Kidney (tissue), 14 donors: ENCODE results near the gene ZNF189. TPM values are rescaled to one million over a fixed set of nuclear protein-coding genes. Genes with fewer than 3 reads are reported as not detected.

Experiments used
- DNase-seq, 5 donors: peaks; one replicate each; pipeline ENCODE4 v3.0.0-alpha.2; 2013 to 2020
- FAIRE-seq: peaks from 2 replicates; lab custom pipeline; 2012; peaks lifted over from hg19 to GRCh38; lab: Jason Lieb, UNC
- H3K27ac ChIP-seq, 2 donors: one replicate each; pipeline ENCODE4 v1.7.0; 2013; ENCODE audit warnings: low read depth in 2 of 2, low read length in 2 of 2, inconsistent platforms in 1 of 2
- H3K27me3 ChIP-seq: one replicate; pipeline ENCODE4 v1.7.1; 2013; ENCODE audit warnings: low read length, inconsistent platforms; ENCODE audit not compliant: control insufficient read depth, insufficient read depth
- H3K36me3 ChIP-seq, 3 donors: one replicate each; pipeline versions ENCODE4 v1.7.0 to v1.7.1; 2013; ENCODE audit warnings: low read length in 3 of 3, control low read depth in 1 of 3, inconsistent platforms in 1 of 3; ENCODE audit not compliant: insufficient read depth in 3 of 3, control insufficient read depth in 2 of 3
- H3K4me1 ChIP-seq, 3 donors: one replicate each; pipeline versions ENCODE4 v1.7.0 to v1.7.1; 2013; ENCODE audit warnings: low read length in 3 of 3, inconsistent platforms in 1 of 3, low read depth in 1 of 3; ENCODE audit not compliant: control insufficient read depth in 2 of 3, insufficient read depth in 2 of 3
- H3K4me3 ChIP-seq, 3 donors: one replicate each; pipeline versions ENCODE4 v1.7.0 to v1.8.1; 2013; ENCODE audit warnings: low read length in 3 of 3, control low read depth in 1 of 3, inconsistent platforms in 1 of 3
- H3K9ac ChIP-seq, 3 donors: one replicate each; pipeline versions ENCODE4 v1.7.0 to v1.7.1; 2013; ENCODE audit warnings: low read length in 3 of 3, control low read depth in 1 of 3, inconsistent platforms in 1 of 3
- H3K9me3 ChIP-seq, 3 donors: one replicate each; pipeline versions ENCODE4 v1.7.0 to v1.7.1; 2013; ENCODE audit warnings: low read length in 3 of 3, control low read depth in 1 of 3, inconsistent platforms in 1 of 3; ENCODE audit not compliant: control insufficient read depth in 2 of 3, insufficient read depth in 1 of 3
- intact Hi-C: fragments of 100-400 bp; cut with DNase I; formaldehyde crosslinking; loops from one replicate; pipeline ENCODE4 v1.11.1; 2022
- polyA plus RNA-seq: library from polyadenylated mRNA; stranded (reverse); fragments of 350-450 nt; fragmentation: Illumina TruSeq; extraction: RNeasy Lipid Tissue Mini Kit (QIAGEN cat#74804); gene quantifications from one replicate; pipeline ENCODE4 v1.2.3, GENCODE V29; 2014; ENCODE audit warnings: low read depth, low replicate concordance; ENCODE audit not compliant: insufficient read depth
- total RNA-seq: library from RNA; stranded (reverse); fragmentation: NEBNext Ultra II Directional; extraction: Animal tissue kit (Norgen Biotek cat#: 25700); gene quantifications from one replicate; pipeline ENCODE4 v1.2.1, GENCODE V29; 2021
- TF ChIP-seq, protein P1 (sequence below): IDR thresholded peaks from 3 replicates; pipeline ENCODE4 v1.5.1; 2012; ENCODE audit warnings: mild to moderate bottlenecking, moderate library complexity, borderline replicate concordance; ENCODE audit not compliant: insufficient read depth; ENCODE audit errors: extremely low read depth
- donor health status: control.
- donor health status: control.
- donor health status: control.
- donor health status: control.
- donor health status: control.
- donor health status: DM: yes; HTN: yes; CAD: no.
- donor health status: Normal renal cell carcinoma (clear cell type).

Gene ZNF189
- total and polyA plus RNA-seq, 2 donors from 2014 or later: 13.1 to 22.9 TPM

GRCh38 chr9:101418518-101419430 lies 20.1 kb downstream of the ZNF189 start:
- Histone ChIP-seq H3K4me1 (no peaks in the 10 kb centered on the region), H3K9me3 (peaks cover 0 to 3% (median under 1%) of the 10 kb centered on the region in 3 donors), H3K4me3 (no peak overlapping the region), H3K27ac (no peak overlapping the region), H3K27me3 (no peaks in the 10 kb centered on the region), H3K36me3 (peaks cover 0 to 16% (median 4%) of the 10 kb centered on the region in 3 donors), H3K9ac (no peak overlapping the region)
- FAIRE-seq: no peak
- TF ChIP-seq, protein P1, sequence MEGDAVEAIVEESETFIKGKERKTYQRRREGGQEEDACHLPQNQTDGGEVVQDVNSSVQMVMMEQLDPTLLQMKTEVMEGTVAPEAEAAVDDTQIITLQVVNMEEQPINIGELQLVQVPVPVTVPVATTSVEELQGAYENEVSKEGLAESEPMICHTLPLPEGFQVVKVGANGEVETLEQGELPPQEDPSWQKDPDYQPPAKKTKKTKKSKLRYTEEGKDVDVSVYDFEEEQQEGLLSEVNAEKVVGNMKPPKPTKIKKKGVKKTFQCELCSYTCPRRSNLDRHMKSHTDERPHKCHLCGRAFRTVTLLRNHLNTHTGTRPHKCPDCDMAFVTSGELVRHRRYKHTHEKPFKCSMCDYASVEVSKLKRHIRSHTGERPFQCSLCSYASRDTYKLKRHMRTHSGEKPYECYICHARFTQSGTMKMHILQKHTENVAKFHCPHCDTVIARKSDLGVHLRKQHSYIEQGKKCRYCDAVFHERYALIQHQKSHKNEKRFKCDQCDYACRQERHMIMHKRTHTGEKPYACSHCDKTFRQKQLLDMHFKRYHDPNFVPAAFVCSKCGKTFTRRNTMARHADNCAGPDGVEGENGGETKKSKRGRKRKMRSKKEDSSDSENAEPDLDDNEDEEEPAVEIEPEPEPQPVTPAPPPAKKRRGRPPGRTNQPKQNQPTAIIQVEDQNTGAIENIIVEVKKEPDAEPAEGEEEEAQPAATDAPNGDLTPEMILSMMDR: no peak
- no peak for DNase-seq
- intact Hi-C loops: no loop called here

DNA sequence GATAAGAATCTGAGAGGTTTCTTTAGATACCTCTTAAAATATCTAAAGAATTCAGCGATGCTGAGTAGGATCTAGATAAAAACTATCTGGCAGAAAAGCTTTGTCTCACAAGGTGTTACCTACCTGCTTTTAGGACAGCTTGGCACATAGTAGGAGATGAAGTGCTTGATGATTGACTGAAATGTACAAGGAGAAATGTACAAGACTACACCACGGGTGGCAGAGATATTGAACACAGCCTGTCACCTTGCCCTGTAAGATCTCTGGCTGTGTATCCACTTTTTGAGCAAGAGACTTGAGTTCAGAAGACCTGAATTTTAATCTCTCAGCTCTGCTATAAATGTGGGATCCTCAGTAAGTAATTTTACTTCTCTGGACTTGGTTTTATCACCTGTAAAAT lies 21.2 kb downstream of the ZNF189 start:
- no peaks in the 10 kb centered on the region for H3K4me1 ChIP-seq
- H3K9ac ChIP-seq: no peak overlapping the region
- TF ChIP-seq, protein P1: no peak
- FAIRE-seq: no peak
- H3K9me3 ChIP-seq: peaks cover 0 to 3% (median 0%) of the 10 kb centered on the region in 3 donors
- no peak for DNase-seq
- intact Hi-C loops: no loop called here
- H3K36me3 ChIP-seq: peaks cover 0 to 16% (median 4%) of the 10 kb centered on the region in 3 donors
- H3K27ac ChIP-seq: no peak overlapping the region
- H3K27me3 ChIP-seq: no peaks in the 10 kb centered on the region
- no peak overlapping the region for H3K4me3 ChIP-seq

- no peaks in the 10 kb centered on the region for H3K27me3 ChIP-seq
- no peaks in the 10 kb centered on the region for H3K9me3 ChIP-seq
- FAIRE-seq: no peak
- H3K36me3 ChIP-seq: peaks cover 0 to 33% (median 10%) of the 10 kb centered on the region in 3 donors
- DNase-seq: no peak
- H3K4me3 ChIP-seq: no peak overlapping the region
- intact Hi-C loops: no loop called here
- TF ChIP-seq, protein P1: no peak
- no peak overlapping the region for H3K9ac ChIP-seq
- H3K4me1 ChIP-seq: no peaks in the 10 kb centered on the region
- H3K27ac ChIP-seq: no peak overlapping the region
These were observed 23.0 kb downstream of the ZNF189 start for GRCh38 chr9:101421653-101422065.
